HG03097 (cell line): ENCODE data around the gene SPOCD1.

Experiments
- ATAC-seq: cut with Tn5 transposase; IDR thresholded peaks from one replicate; pipeline ENCODE4 v1.9.1; 2021; ENCODE audit not compliant: unreplicated experiment, low FRiP score

Gene SPOCD1

DNA sequence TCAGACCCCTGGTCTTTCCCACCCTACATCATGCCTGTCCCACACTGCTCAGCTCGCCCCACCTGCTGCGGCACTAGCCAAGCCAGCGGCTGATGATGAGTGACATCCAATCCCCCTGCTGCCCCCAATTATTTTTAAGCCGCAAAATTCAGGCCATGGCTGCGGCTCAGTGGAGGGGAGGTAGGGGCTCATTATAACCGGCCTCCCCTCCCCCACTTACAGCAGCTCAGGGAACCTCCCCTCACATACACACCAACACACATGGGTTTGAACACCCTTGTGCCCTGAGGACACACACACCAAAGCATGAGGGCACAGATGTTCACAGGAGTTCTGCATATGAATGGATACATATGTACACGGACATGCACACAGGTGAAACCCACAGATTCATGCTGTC lies 57.0 kb downstream of the SPOCD1 start:
- ATAC-seq: no peak

DNA sequence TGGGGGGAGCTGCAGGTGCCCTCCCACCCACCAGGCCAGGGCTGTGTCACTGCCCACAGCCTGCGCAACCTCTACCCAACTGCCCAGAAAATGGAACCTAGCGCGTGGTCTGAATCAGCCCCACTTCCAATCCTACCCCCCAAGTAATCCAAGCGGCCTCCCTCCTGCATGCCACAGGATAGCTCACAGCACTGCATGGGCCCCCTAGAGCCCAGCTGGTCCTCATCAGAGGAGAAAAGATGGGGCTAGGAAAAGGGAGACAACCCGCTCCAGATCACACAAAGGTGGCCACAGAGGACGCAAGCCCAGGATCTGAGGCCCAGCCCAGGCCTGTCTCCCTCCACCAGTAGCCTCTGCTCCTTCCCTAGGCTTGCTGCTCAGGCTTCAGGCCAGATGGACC lies 57.8 kb downstream of the SPOCD1 start:
- no peak for ATAC-seq

DNA sequence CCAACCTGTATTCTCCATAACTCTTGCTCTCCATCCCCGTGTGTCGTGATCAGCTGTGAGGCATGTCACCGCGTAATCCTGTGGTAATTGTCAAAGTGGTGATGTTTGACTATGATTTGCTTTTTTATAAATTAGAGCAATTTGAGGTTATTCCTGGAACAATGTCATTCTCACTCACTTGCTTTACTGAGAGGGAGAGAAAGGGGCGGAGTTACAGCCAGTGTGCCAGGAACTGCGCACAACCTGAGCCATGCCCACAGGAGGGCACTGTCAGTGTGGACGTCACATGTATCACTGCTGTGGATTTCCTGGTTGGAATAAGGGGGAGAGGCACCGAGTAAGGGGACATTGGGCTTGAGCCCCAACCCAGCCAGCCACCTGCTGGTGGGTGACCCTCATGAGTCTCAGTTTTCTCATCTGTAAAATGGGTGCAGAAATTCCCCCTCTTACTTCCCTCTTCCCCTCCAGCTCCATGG lies 58.6 kb downstream of the SPOCD1 start:
- no peak for ATAC-seq

DNA sequence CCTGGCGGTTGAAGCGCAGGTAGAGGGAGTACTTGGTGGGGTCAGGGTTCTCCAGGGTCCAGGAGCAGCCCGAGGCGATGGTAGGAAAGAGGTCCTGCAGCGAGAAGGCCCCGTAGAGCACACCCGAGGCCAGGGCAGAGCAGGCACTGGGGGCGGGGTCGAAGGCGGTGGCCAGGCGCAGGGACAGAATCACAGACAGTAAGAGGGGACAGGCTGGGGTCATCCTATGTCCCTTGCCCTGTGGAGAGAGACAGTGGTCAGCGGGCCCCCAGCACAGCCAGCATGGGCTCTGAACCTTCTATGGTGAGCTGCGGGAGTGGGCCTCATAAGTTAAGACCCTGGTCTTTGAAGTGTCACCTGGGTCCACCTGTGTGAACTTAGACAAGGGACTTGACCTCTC lies 59.2 kb downstream of the SPOCD1 start:
- ATAC-seq: no peak

DNA sequence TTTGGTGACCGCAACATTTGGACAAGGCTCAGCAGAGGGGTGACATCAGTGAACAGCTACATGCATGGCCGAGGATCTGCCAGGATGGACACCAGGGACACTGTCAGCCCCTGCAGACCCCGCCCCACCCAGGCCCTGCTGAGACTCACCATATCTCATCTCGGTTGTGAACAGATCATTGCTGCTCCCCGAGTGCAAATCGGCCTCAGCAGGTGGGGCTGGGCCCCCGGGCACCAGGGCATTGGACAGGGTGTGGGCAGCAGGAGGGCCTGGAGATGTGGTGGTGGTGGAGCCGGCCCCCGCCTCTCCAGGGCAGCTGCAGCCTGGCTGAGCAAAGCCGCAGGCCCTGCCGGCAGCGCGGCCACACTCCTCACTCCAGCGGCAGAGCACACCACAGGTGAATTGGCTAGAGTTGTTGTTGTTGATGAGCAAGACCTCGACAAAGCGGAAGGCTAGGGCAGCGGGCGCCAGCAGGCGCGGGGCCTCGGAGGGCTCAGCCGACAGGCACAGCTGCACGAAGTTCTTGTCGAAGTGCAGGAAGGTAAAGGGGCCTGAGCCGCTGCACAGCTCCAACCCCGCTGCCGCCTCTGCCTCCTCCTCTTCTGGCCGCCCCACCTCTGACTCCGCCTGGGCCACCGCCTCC lies 59.9 kb downstream of the SPOCD1 start:
- ATAC-seq: no peak

DNA sequence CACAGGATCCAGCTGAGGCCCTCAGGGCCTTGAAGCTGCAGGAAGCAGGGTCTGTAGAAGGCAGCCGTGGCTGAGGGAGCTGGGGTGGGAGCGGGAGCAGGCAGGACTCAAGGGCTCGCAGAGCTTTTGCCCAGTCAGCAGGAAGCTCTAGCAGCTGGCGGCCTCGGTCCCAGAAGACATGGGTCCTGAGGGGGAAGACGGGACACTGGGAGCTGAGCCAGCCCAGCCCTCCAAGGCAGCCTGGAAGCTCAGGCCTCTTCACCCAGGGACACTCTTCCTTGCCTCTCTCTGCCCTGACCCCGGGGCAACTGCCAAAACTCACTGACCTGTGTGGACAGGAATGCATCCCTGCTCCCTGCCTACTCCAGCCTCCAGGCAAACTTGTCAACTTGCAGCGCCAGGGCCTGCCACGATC lies 60.6 kb downstream of the SPOCD1 start:
- ATAC-seq: no peak

DNA sequence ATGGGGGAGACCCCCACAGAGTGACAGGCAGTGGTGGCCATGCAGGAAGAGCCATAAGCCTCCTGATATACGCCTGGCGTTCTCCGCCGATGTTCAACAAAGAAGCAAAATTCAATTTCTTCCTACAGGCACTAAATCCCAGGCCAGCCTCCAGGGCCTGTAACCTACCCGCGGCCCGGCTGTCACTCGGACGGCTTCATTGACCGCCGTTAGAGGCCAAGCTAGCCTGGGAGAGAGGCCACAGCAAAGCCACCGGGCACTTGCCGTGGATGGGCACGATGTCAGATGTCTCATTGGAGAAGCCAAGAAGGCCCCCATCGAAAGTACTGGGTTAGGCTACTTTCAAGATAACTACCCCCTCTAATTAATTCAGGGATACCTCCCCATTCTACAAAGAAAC lies 61.4 kb downstream of the SPOCD1 start:
- ATAC-seq: no peak

DNA sequence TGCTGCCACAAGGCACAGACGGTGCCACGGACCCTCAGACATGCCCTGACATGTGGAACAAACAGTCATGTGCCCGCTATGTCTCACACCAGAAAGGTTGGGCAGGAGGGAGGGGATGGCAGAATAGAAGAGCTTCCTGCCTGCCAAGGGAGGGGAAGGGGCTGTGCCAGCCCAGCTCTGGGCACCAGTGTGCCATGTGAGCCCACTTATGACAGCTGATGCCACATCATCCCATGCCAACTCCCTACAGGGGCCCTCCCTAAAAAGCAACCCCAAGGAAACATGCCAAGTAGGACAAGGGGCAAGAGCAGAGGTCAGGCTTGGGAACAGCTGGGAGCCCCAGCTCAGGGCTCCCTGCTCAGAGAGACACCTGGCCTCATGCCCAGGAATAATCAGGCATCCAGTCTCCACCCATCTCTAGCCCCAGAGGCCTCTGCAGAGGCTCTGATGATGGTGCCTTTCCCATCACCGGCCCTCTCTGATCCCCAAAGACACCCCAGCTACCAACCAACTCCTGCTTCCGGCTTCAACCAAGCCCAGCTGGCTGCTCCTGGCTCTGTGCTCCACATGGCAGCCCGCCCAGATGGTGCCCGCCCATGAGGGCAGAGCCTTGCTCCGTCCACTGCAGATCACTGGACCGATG lies 62.0 kb downstream of the SPOCD1 start:
- no peak for ATAC-seq

DNA sequence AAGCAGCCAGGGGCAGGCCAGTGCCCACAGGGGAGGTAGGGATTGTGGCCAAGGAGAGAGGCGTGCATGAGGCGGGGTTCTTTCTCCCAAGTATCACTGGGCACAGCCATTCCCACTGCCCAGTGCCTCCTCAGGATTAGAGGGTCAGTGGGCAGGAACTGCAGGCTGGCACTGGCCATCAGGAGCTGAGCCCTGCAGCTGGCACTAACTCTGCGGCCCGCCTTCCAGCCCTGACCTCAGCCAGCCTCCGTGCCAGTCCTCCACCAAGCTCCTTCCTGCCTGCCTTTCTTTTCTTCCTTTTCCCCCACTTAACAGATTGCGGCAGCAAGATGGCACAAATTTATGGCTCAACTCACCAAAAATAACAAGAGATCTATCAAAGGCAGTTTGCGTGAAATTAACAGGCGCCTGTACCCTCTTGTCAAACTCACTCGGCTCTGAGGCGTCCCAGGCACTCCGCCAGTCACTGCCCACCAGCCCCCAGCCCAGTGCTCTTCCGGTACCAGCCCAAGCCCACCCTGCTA lies 62.8 kb downstream of the SPOCD1 start:
- no peak for ATAC-seq

DNA sequence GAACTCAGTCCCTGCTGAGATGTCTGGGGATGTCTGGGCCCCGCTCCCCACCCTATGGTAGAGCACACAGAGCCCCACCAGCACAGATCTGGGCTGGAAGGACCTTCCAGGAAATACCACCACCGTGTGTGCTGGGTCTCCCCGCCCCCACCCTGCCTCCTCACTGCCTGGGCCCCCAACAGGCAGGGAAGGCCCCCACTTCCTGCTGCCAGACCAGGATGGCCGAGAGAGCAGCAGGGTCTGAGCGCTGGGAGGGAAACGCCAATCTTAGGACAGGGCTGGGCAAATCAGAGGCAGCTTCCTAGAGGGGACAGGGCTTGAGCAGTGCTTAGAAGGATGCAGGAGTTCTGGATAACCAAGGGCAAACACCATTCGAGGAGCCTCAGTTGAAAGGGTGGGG lies 63.6 kb downstream of the SPOCD1 start:
- ATAC-seq: no peak

DNA sequence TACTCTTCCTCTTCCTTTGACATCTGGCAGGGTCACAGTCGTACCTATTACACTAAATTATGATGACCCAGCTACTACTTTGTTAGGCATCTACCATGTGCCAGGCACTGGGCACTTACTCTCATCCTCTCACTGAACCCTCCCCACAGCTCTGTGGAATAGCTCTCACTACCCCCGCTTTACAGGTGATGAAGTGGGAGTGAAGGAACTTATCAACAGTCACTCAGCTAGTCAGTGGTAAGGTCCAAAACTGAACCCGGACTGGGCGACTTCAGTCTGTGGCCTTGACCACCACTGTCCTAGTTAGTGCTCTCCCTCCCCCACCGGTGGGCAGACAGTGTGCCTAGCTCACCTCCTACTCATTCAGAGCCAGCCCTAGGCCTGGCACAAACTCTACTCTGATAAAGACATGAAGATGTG lies 64.0 kb downstream of the SPOCD1 start:
- ATAC-seq: no peak

DNA sequence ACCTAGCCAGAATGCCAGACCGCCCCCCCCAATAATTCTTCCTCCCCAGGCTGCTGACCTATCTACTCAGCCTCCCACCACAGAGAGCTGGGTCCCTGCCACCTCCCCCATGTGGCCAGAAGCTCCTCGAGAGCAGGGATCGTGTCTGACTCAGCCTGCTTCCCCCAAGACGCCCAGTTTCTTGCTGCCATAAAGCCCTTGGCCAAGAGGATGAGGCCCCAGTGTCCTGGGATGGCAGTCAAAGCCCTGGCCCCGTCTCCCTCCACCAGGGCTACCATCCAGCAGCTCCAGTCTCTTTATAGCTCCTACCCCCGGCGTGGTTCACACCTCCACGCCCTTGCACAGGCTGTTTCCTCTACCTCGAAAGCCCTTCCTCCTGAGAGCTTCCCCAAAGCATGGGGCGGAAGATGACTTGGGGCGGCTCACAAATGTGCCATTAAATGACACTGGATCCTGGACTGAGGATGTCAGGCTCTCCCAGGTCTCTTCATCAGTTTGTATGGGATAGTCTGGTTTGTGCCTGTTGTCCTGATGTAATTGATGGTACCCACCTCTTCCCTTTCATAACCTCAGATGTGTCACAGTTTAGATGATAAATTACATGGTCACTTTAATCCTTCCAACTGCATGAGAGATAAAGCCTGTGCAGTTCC lies 64.8 kb downstream of the SPOCD1 start:
- no peak for ATAC-seq

DNA sequence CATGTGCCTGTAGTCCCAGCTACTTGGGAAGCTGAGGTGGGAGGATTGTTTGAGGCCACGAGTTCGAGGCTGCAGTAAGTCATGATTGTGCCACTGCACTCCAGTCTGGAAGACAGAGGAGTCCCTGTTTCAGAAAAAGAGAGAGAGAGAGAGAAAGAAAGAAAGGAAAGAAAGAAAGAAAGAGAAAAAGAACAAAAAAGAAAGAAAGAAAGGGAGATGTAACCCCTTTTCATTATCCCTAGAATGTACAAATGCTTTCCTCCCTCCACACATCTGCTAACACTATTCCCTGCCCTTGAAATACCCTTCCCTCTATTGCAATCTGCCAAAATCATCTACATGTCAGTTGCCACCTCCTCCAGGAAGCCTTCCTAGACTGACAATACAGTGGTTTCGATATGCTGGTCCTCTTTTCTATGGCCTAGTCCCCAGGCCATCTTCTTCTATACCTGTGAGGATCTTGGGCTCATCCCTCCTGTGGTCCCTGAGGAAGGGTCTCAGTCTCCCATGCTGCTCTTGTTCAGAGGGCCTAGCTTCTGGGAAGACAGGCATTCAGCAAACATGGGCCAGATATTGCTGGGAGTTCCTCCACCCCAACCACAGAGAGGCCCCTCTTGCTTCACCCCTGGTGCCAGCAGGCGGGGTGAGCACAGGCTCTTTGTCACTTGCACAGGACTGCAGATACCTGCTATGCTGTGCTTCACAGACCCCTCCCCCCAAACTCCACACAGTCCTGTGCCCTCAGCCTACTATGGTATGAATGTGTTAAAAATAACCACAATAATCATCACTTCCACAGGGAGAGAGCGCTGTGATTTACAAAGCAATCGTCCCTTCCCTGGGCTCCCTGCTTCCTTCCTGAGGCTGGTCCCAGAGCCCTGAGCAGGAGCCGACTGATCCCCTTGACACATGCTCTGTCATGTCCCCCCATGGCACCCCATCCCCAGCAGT lies 65.8 kb downstream of the SPOCD1 start:
- ATAC-seq: no peak

DNA sequence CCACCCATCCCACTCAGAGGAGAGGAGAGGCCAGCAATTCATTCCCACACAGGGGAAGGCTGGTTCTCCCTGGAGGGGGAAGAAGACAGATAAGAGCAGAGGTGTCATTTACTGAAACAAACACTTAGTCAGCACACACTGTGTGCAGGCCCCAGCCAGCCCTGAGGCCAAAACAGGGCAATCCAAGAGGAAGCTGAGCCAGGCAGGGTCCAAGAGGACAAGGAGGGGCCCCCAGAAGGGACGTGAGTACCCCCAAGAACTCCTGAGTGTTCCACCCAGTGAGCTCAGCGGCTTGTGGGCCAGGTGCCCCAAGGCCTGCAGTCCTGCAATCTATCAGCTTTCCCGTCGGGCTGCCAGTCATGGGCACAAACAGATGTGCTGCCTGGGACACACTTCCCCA lies 67.5 kb downstream of the SPOCD1 start:
- no peak for ATAC-seq

DNA sequence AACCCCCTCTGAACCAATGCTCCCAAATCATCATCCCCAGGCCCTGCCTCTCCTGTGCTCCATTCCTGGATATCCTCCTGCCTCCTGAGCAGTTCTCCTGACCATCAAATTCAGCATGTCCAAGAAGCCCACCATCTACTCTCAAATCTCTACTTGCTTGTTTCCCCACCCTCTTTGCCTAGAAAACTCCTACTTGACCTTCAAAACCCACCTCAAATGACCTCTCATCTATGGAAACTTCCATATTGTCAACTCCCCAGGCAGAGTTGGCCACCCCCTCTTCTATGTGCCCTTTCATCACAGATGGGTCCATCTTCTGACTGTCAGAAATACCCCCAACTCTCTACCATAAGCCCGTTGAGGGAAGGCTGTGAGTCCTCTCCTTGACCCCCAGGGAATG lies 68.5 kb downstream of the SPOCD1 start:
- ATAC-seq: no peak

DNA sequence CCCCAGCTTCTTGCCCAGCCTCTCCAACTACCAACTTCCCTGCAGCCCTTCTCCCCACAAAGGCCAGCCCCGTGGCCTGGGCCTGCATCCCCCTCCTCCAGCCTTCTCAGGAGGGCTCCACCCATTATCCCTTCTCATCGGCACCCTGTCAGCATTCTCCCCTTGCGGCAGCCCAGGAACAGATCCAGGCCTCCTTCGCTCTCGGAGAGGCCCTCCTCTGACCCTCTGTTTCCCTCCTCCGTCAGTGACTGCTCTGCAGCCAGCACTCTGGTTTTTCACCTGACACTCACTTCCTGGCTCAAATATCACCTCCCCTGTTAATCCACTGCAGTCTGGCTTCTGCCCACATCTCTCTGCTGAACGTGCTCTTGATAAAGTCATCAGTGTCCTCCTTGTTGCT lies 69.1 kb downstream of the SPOCD1 start:
- no peak for ATAC-seq

DNA sequence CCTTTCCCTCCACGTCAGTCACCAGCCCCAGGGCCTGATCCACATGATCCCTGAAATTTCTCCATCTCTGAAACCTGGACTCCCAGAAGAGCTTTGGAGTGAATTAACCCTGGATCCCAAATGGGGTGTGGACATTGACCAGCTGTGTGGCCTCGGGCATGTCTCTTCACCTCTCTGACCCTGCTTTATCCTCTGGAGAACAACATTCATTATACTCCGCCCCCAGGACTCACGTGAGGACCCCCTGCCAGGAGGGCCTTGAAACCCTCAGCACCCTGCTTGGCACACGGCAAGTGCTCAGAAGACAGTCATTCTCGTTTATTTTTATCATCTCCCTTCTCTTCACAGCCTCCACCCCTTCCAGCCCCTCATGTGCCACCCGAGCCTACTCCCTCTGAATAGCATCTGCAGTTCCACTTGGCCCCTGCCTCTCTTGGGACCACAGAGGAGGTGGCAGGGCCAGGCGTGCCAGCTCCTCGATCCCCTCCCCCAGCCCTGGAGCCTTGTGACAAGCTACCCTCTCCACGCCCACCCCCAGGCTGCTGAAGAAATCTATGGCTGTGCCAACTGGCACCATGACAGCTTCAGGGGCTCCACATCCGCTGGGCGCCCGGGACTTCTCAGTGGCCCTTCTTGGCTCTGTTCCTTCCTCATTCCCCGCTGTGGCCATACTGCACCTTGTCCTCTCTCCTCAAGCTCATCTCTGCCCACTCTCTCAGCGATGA lies 69.7 kb downstream of the SPOCD1 start:
- no peak for ATAC-seq

DNA sequence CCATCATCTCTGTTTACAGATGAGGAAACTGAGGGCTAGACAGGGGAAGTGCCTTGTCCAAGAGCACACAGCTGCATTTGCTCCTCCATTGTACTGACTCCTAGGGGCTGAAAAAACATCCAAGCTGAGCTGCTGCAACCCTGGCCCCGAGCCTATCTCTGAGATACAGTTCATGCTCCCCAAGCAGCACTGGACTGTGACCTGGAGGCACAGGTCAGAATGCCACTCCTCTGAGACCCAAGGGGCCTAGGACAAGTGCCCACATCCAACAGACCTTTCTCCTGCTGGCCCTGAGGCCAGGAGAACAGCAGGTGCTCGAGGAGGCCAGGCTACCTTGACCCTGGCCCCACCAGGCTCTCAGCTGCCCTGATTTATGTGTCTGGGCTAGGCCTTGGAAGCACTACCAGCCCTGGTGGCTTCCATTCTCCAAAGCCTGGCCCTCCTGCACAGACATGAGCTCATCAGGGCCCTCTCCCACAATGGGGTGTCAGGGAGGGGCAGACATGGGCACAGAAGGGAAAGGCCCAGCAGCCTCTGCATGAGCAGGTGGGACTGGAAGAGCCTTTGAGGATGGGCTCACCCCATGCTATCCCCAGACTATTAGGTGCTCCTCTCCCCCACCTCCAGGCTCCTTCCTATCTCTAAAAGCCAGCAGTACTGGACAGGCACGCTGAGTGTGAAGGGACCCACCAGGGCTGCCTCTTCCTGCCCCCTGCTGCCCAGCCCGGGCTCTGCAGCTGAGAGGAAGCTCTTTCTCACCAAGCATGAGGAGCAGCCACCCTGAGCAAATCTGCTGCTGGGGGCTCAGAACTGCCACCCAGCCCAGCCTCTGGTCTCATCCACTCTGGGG lies 70.5 kb downstream of the SPOCD1 start:
- ATAC-seq: no peak
